Measurements from ENCODE around the gene MRPS24.
"Not testable (repeated sequence)": the region's sequence is repeated elsewhere in the genome, so short reads cannot be mapped to it uniquely, and the experiment has no call there.

The MRPS24 gene

DNA sequence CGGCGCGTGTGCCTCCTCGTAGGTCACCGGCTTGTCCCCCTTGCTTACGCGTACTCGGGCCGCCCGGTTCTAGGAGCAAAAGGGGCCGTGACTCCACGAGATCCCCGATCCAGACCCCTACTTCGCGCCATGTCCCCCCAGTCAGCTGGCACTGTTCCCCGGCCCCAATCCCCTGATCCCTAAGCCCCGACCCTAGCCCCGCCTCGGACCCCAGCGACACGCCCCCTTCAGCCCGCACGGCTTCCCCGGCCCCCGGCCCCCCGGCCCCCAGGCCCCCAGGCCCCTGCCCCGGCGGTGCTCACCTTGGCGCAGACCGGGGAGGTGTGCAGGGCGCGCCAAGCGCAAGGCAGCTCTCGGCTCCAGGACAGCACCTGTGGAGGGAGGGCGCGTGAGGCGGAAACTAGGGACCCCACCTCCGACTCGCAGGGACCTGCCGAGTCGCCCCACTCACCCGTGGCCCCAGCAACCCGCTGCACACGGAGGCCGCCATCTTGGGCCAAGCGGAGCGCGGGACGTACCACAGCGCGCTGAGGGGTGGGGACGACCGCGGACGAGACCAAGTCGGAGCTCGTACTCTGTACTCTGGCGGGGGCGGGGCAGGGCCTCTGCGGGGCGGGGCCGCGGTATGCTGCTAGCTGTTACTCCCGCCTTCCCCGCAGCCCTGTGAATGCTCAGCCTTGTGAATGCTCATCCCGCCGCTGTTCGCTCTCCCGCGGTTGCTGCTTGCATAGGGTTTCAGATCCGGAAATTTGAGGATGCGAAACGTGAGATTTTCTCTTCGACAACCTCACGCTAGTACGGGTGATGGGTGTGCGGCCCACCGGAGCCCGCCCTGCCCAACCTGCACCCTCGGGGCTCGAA, at the start of gene MRPS24:
TSS of gene MRPS24 (minus strand) at position 512 of the 861 bp plus-strand sequence. CDS start at position 490, 22 bp downstream.
- peak; percentile 96 for DNase-seq

- DNase-seq: no peak
Measured at GRCh38 chr7:43915907-43916306, 46.6 kb upstream of the MRPS24 start.

GRCh38 chr7:43914795-43915194, 45.5 kb upstream of the MRPS24 start:
- DNase-seq: no peak

GRCh38 chr7:43906331-43907010, 37.2 kb upstream of the MRPS24 start, which contains the start of gene URGCP:
Gene URGCP, minus strand, starts transcription at chr7:43906596. Its CDS starts 21 bp downstream, at chr7:43906575.
- peak; percentile 45 for DNase-seq

GRCh38 chr7:43905956-43906330, 36.6 kb upstream of the MRPS24 start:
- peak; percentile 13 for DNase-seq

- no peak for DNase-seq
Measured at GRCh38 chr7:43905209-43905946, 36.1 kb upstream of the MRPS24 start.

GRCh38 chr7:43904533-43905208, 35.4 kb upstream of the MRPS24 start:
- no peak for DNase-seq

DNA sequence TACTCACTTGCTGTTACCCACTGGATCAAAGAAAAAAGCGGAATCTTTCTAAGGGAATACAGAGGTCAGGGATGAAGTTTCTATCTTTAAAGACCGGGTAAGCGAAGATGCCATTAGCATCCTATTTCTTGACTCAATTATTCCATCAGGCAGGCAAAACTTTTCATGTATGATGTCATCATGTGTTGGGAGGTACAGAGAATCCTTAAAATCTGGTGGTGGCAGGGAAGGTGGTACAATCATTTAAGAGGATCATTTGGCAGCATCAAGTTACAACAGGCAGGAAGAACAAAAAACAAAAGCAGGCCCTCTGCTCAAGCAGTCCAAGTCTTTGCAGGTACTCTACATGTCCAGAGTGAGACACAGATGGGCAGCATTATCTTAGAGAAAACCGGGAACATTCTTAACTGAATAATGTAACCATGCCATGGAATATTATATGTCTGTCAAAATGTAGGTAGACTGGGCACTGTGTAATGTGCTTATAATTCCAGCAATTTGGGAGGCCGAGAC, 33.3 kb upstream of the MRPS24 start:
- DNase-seq: no peak

- DNase-seq: not testable (repeated sequence)
Measured at GRCh38 chr7:43898571-43898970, 29.3 kb upstream of the MRPS24 start.

GRCh38 chr7:43895847-43896415, 26.6 kb upstream of the MRPS24 start:
- no peak for DNase-seq

GRCh38 chr7:43891069-43891955, 22.0 kb upstream of the MRPS24 start:
- no peak for DNase-seq

DNA sequence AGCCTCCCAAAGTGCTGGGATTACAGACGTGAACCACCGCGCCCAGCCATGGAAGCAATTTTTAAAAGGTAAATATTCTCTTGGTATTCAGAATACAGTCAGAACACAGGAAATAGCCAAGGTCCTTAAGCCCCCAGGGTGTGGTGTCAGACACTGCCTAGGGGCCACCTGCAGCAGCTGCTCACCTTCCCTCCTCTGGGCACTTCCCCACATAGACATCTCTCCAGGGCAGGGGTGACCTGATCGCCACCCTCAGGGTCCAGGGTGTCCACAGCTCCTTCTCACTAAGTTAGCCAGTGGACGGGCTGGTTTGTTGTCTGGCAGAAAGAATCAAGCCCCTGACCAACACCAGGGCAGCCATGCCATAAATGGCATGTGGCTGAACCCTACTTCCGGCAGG, 21.2 kb upstream of the MRPS24 start:
- DNase-seq: no peak

DNA sequence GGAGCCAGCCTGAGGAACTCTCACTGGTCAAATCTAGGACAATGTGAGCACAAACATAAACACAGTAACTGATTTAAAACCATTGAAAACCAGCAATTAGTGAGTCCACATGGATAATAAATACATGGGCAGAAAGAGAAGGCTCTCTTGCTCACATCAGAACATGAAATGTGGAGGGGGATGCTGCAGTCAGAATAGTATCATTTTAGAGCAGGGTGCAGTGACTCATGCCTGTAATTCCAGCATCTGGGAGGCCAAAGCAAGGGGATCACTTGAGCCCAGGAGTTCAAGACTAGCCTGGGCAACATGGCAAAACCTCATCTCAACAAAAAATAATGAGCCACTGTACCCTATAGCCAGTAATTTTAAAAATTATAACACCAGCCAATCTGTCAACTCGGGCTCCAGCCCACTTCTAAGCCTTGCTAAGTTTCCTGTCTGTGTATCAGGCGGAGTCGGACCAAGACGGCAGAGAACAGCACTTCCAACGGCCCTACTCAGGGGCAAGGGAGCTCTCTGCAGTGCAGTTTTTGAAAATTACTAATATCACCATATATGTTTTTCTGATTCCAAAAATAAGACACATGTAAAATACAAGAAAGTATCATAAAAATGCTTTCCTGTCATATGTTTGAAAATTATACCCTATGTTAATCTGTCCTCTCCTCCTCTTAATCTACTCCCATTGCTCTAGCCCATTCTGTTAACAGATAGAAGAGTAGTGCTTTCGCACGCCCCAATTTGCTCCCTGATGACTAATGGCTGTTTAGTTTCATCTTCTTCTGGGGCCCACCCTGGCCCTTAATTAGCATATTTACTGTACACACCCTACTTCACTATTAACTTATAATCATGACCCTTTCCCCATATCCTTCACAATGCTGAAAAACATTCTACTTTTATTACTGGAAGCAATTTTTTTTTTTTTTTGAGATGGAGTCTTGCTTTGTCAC, 20.0 kb upstream of the MRPS24 start:
- no peak for DNase-seq

- DNase-seq: no peak
Measured at GRCh38 chr7:43884617-43885016, 15.3 kb upstream of the MRPS24 start.

DNA sequence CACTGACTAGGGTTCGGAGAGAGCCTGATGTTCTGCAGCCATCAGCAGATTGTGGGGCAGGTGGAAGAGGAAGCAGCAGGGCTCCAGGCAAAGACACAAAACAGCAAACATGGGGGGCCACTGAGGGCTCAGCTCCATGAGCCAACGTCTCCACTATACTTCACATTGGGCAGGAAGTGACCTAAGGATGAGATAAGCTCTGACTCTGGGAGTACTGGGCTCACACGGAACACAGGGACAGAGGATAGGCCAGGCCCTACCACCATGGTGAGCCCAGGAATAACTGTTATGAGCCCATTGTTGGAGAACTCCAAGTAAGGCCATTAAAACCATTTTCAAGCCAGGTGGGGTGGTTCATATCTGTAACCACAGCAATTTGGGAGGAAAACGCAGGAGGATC, 14.9 kb upstream of the MRPS24 start:
- no peak for DNase-seq

DNA sequence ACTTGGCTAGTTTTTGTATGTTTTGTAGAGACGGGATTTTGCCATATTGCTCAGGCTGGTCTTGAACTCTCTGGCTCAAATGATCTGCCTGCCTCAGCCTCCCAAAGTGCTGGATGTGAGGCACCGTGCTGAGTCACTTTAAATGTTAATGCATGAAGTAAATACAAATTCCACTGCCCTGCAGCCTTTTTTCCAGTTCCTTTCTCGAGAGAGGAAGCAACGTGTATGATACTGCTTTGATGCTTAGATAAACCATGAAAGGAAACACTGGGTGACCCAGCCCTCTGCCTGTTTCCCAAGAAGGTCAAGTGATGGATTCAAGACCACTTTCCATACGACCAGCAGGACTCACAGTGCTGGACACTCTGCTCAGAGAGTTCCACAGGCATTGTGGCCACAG, 11.3 kb upstream of the MRPS24 start:
- DNase-seq: no peak

GRCh38 chr7:43879477-43879876, 10.2 kb upstream of the MRPS24 start:
- no peak for DNase-seq

DNA sequence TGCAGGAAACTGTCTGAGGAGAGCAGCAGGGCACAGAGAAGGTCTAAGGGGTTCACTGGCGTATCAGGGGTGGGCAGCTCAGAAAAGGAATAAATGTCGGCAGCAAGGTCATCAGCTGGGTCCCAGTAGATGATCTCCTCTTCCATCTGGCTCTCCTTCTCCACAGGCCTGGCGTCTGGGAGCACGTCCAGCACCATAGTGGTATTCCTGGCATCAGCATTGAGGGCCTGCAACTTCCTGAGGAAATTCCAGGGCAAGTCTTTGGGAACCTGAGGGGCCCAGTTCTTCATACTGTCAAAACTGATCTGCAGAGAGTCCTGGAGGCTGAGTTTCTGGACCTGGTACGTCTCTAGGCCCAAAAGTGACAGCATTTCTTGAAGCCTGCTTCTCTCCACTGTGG, 9.6 kb upstream of the MRPS24 start:
- no peak for DNase-seq

DNA sequence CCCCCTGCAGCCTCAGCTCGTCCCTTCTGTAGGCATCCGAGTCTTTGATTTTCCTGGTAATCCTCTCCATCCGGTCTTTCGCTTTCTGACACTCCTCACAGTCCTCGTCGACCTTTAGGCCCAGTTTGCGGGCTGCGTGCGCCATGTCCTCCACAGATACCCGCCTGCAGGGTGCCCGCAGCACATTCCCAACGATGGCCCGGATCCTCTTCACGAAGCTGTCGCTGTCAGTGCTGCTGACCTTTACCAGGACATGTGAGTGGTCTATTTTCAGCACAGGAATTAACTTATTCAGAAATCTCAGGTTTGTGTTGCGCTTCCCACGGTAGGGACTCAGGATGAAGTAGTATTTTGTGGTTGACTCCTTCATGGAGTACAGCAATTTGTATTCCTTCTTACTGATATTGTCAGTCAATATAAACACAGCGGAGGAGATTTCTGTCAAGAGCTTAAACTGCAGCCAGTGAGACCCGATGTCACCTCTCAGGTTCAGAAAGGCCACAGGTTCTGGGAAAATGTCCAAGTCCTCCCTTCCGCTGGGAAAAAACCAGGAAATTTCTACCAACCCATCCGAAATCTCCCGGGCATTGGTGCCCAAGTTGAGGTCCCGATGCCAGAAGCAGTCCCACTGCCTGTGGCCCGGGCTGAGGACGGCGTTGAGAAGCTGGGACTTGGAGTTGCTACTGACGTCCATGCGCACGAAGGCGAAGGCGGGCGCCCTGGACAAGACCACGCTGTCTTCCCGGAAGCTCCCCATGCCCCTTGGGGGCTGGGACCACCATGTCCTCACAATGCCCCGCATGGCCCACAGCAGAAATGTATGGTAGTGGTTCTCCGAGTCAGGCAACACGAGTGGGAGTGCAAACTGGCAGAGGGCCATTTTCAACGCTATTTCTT, 8.9 kb upstream of the MRPS24 start:
- DNase-seq: no peak
